Mammary microvascular endothelial cell (primary cell): ENCODE measurements around the gene NACA2. TPM values are rescaled to one million over a fixed set of nuclear protein-coding genes. Genes with fewer than 3 reads are reported as not detected.

Experiments used
- total RNA-seq: library from RNA; depleted of rRNA; stranded (reverse); fragments of >200 nt; gene quantifications from 2 replicates; pipeline ENCODE4 v1.2.3, GENCODE V29; 2015

Gene NACA2
- not detected in 2 replicates for total RNA-seq

GRCh38 chr17:61591018-61591417 lies at the start of gene NACA2:
NACA2 (minus strand) TSS chr17:61591219; CDS start chr17:61591180, 39 bp downstream.

Other genes starting within 250 kb of the NACA2 start
- gene TBX2, start 191.4 kb downstream of the NACA2 start, total RNA-seq, result under 0.01 and 0.10 TPM in 2 replicates
- not detected in 2 replicates for gene TBX4, start 138.8 kb downstream of the NACA2 start, total RNA-seq